ENCODE measurements around the gene DCK. TPM values are rescaled to one million over a fixed set of nuclear protein-coding genes. Genes with fewer than 3 reads are reported as not detected.

Gene DCK
- polyA plus RNA-seq, 3 donors: 13.3 to 56.6 (median 47.3) TPM

- intact Hi-C loops (cut with micrococcal nuclease): no loop called here
- Histone ChIP-seq H3K9me3 (replicated peaks in 1 of 2; ENCODE audit: control insufficient read depth in 1 of 2, insufficient read depth in 1 of 2, low read length in 2 of 2) (no peaks in the 10 kb centered on the region), H2AFZ (ENCODE audit: insufficient read depth, low read depth, low read length, poor library complexity, severe bottlenecking) (no peak overlapping the region), H3K4me1 (ENCODE audit: control insufficient read depth in 1 of 2, insufficient read depth in 2 of 2, low read length in 2 of 2) (no peaks in the 10 kb centered on the region), H3K9ac (ENCODE audit: insufficient read depth, low read length, poor library complexity, severe bottlenecking) (no peak overlapping the region), H3K36me3 (replicated peaks in 1 of 2; ENCODE audit: control insufficient read depth in 1 of 2, insufficient read depth in 2 of 2, low read length in 2 of 2) (no peaks in the 10 kb centered on the region), H3K27ac (ENCODE audit: low read depth in 1 of 2, low read length in 2 of 2) (no peak overlapping the region), H3K27me3 (ENCODE audit: control insufficient read depth in 2 of 2, insufficient read depth in 2 of 2, low read length in 2 of 2) (no peaks in the 10 kb centered on the region), H4K20me1 (ENCODE audit: insufficient read depth, low read length) (no peaks in the 10 kb centered on the region), H3K4me2 (replicated peaks; ENCODE audit: extremely low read depth, low read length, poor library complexity, severe bottlenecking) (no peak overlapping the region), H3K4me3 (replicated peaks in 1 of 3; ENCODE audit: low read depth in 2 of 3, low read length in 3 of 3) (no peak overlapping the region), H3K79me2 (ENCODE audit: insufficient read depth, low read length) (no peaks in the 10 kb centered on the region)
- DNase-seq: no peak
- Mint-ChIP-seq H3K36me3 (no peaks in the 10 kb centered on the region), H3K9me3 (peaks cover 0 to 3% (median under 1%) of the 10 kb centered on the region in 7 donors), H3K27me3 (ENCODE audit: low read depth in 3 of 3) (peaks cover 0 to 2% (median 0%) of the 10 kb centered on the region in 3 donors), H3K4me1 (peaks cover 4% of the 10 kb centered on the region), H3K4me3 (no peak overlapping the region), H3K27ac (no peak overlapping the region)
- no peak for TF ChIP-seq CTCF (IDR thresholded peaks at IDR 0.05)
- WGBS (ENCODE audit: insufficient coverage): 92% methylated on average over 3 of the region's 6 CpGs
These were observed 71.1 kb downstream of the DCK start for GRCh38 chr4:71064521-71064920.

- Mint-ChIP-seq H3K36me3 (no peaks in the 10 kb centered on the region), H3K4me1 (peaks cover 4% of the 10 kb centered on the region), H3K9me3 (peaks cover 0 to 2% (median 0%) of the 10 kb centered on the region in 7 donors), H3K27me3 (ENCODE audit: low read depth in 3 of 3) (peaks cover 0 to 4% (median 3%) of the 10 kb centered on the region in 3 donors), H3K4me3 (no peak overlapping the region), H3K27ac (no peak overlapping the region)
- Histone ChIP-seq H3K27me3 (ENCODE audit: control insufficient read depth in 2 of 2, insufficient read depth in 2 of 2, low read length in 2 of 2) (no peaks in the 10 kb centered on the region), H3K9ac (ENCODE audit: insufficient read depth, low read length, poor library complexity, severe bottlenecking) (no peak overlapping the region), H3K36me3 (replicated peaks in 1 of 2; ENCODE audit: control insufficient read depth in 1 of 2, insufficient read depth in 2 of 2, low read length in 2 of 2) (no peaks in the 10 kb centered on the region), H3K27ac (ENCODE audit: low read depth in 1 of 2, low read length in 2 of 2) (no peak overlapping the region), H3K4me2 (replicated peaks; ENCODE audit: extremely low read depth, low read length, poor library complexity, severe bottlenecking) (no peak overlapping the region), H3K9me3 (replicated peaks in 1 of 2; ENCODE audit: control insufficient read depth in 1 of 2, insufficient read depth in 1 of 2, low read length in 2 of 2) (no peaks in the 10 kb centered on the region), H2AFZ (ENCODE audit: insufficient read depth, low read depth, low read length, poor library complexity, severe bottlenecking) (no peak overlapping the region), H3K4me3 (replicated peaks in 1 of 3; ENCODE audit: low read depth in 2 of 3, low read length in 3 of 3) (no peak overlapping the region), H3K79me2 (ENCODE audit: insufficient read depth, low read length) (no peaks in the 10 kb centered on the region), H4K20me1 (ENCODE audit: insufficient read depth, low read length) (no peaks in the 10 kb centered on the region), H3K4me1 (ENCODE audit: control insufficient read depth in 1 of 2, insufficient read depth in 2 of 2, low read length in 2 of 2) (no peaks in the 10 kb centered on the region)
- no peak for DNase-seq
- TF ChIP-seq CTCF (IDR thresholded peaks at IDR 0.05): no peak
- no CpG with 5 or more reads among the region's 2 CpGs for WGBS (ENCODE audit: insufficient coverage)
- intact Hi-C loops (cut with micrococcal nuclease): no loop called here
These were observed 72.6 kb downstream of the DCK start for GRCh38 chr4:71065991-71066510.
